ENCODE data around the gene NEK8.

NEK8 gene

DNA sequence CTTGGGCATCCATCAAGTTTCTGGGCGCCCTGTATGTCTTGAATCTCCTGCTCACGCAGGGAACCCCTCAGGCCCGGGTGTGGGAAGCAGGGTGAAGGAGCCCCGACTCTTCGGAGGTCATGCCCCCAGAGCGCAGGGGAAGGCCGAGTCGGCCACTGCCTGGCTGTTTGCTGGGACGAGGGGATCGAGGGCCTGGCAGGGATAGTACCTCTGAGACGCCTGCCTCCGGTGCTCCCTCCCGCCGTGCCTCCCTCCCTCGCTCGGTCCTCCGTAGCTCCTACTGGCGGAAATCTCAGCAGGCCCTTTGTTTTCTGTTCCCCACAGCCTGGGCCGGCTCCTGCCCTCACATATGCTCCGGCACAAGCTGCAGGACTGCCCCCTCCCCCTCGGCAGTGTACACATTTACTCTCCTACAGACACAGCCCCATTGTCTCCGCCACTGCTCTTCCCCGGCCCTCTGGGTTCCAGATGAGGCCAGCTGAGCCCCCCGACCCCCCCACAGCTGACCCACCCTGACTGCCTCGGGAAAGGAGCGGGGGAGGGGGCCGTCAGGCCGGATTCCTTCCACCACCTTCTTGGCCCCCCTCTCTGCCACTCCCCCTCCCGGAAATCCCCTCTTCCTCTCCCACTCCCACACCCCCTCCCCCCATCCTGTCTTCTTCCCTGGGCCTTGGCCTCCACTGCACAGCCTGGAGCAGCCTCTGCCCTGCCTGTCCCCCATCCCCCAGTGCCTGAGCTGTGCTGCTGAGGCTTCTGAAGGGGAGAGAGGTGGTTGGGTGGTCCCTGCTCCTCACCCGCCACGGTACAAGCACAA lies 16.6 kb downstream of the NEK8 start:
- peak; percentile 56 for DNase-seq (ENCODE audit: low spot score)

GRCh38 chr17:28745786-28746411 lies 17.3 kb downstream of the NEK8 start:
- DNase-seq (ENCODE audit: low spot score) = no peak

GRCh38 chr17:28746611-28747050 lies 18.0 kb downstream of the NEK8 start:
- no peak for DNase-seq (ENCODE audit: low spot score)

DNA sequence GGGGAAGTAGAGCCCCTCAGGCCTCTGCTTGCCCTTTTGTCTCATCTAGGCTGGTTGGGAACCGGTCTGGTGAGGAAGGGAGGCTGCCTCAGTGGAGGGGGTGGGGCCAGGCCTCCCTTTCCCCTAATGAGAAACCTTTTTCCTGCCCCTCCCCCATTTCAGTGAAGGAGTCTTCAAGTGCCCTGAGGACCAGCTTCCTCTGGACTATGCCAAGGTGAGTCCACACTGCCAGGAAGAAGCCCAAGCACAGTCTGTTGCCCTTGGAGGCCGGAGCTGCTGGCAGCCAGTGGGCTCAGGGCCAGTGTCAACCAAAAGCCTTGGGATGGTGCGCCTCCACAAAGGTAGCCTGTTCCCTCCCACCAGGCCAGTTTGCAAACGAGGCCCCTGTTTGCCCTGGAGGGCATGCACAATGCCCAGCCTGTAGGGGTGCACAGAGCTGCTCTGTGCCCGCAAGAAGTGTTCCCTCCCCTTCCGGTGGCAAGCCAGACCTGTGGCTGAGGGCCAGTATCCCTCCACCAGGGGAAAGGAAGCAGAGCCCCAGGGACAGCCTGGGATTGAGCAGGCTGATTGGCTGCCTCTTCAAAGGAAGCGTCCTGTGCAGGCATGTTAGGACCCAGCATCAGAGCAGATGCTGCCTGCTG lies 18.6 kb downstream of the NEK8 start:
- no peak for DNase-seq (ENCODE audit: low spot score)

DNA sequence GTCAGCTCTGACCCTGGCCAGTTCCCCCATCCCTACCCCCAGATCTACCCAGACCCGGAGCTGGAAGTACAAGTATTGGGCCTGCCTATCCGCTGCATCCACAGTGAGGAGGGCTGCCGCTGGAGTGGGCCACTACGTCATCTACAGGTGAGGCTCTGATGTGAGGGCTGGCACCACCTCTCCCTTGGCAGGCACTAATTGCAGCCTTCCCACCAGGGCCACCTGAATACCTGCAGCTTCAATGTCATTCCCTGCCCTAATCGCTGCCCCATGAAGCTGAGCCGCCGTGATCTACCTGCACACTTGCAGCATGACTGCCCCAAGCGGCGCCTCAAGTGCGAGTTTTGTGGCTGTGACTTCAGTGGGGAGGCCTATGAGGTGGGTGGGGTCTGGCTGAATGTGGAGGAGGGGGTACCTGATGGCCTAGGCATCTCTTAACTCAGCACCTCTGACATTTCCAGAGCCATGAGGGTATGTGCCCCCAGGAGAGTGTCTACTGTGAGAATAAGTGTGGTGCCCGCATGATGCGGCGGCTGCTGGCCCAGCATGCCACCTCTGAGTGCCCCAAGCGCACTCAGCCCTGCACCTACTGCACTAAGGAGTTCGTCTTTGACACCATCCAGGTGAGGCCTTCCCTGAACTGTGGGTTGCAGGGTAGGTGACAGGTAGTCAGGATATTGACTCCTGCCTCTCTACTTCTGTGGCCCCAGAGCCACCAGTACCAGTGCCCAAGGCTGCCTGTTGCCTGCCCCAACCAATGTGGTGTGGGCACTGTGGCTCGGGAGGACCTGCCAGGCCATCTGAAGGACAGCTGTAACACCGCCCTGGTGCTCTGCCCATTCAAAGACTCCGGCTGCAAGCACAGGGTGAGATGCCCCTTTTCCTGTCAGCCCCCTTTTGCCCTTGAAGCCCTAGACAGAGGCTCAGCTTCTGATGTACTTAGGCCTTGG lies 19.5 kb downstream of the NEK8 start:
- no peak for DNase-seq (ENCODE audit: low spot score)

DNA sequence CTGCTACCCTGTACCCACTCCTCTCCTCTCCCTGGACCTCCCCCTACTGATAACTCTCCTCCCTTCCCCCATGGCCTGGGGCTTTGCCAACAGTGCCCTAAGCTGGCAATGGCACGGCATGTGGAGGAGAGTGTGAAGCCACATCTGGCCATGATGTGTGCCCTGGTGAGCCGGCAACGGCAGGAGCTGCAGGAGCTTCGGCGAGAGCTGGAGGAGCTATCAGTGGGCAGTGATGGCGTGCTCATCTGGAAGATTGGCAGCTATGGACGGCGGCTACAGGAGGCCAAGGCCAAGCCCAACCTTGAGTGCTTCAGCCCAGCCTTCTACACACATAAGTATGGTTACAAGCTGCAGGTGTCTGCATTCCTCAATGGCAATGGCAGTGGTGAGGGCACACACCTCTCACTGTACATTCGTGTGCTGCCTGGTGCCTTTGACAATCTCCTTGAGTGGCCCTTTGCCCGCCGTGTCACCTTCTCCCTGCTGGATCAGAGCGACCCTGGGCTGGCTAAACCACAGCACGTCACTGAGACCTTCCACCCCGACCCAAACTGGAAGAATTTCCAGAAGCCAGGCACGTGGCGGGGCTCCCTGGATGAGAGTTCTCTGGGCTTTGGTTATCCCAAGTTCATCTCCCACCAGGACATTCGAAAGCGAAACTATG lies 20.4 kb downstream of the NEK8 start:
- no peak for DNase-seq (ENCODE audit: low spot score)

DNA sequence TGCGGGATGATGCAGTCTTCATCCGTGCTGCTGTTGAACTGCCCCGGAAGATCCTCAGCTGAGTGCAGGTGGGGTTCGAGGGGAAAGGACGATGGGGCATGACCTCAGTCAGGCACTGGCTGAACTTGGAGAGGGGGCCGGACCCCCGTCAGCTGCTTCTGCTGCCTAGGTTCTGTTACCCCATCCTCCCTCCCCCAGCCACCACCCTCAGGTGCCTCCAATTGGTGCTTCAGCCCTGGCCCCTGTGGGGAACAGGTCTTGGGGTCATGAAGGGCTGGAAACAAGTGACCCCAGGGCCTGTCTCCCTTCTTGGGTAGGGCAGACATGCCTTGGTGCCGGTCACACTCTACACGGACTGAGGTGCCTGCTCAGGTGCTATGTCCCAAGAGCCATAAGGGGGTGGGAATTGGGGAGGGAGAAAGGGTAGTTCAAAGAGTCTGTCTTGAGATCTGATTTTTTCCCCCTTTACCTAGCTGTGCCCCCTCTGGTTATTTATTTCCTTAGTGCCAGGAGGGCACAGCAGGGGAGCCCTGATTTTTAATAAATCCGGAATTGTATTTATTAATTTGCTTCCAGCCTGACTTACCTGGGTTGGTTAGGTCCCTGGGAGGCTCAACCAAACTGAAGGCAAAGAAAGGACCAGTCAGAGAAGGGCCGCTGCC lies 21.1 kb downstream of the NEK8 start:
- no peak for DNase-seq (ENCODE audit: low spot score)

GRCh38 chr17:28750178-28751047 lies 21.8 kb downstream of the NEK8 start:
- peak; percentile 94 for DNase-seq (ENCODE audit: low spot score)

DNA sequence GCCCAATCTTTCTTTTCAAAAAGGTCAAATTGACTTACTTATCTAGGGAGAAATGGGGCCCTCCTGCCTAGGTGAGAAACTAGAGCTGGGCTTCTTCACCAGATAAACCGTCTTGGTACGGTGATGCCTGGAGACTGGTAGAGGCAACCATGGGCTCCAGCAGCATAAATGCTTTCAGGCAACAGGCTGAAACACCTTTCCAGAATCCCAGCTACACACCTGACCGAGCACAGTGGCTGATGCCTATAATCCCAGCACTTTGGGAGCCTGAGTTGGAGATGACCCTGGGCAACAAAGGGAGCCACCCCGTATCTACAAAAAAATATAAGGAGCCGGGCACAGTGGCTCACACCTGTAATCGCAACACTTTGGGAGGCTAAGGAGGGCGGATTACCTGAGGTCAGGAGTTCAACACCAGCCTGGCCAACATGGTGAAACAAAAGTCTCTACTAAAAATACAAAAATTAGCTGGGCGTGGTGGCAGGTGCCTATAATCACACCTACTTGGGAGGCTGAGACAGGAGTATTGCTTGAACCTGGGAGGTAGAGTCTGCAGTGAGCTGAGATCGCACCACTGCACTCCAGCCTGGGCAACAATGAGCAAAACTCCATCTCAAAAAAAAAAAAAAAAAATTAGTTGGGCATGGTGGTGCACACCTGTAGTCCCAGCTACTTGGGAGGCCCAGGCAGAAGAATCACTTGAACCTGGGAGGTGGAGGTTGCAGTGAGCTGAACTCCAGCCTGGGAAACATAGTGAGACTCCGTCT lies 23.2 kb downstream of the NEK8 start:
- DNase-seq (ENCODE audit: low spot score) = no peak

DNA sequence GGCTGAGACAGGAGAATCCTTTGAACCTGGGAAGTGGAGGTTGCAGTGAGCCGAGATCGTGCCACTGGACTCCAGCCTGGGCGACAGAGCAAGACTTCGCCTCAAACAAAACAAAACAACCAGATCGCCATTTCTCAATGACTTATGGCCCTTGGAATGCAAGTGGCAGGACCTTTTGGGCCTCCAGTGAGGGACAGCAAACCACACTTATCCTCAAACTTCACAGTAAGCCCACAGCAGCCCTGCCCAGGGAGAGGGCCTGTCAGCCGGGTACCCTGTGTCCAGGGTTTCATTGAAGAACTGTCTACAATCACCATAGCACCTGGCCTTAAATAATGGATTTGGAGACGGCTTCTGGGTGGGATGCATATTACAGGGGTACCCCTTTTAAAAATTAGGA lies 26.9 kb downstream of the NEK8 start:
- DNase-seq (ENCODE audit: low spot score) = no peak

DNA sequence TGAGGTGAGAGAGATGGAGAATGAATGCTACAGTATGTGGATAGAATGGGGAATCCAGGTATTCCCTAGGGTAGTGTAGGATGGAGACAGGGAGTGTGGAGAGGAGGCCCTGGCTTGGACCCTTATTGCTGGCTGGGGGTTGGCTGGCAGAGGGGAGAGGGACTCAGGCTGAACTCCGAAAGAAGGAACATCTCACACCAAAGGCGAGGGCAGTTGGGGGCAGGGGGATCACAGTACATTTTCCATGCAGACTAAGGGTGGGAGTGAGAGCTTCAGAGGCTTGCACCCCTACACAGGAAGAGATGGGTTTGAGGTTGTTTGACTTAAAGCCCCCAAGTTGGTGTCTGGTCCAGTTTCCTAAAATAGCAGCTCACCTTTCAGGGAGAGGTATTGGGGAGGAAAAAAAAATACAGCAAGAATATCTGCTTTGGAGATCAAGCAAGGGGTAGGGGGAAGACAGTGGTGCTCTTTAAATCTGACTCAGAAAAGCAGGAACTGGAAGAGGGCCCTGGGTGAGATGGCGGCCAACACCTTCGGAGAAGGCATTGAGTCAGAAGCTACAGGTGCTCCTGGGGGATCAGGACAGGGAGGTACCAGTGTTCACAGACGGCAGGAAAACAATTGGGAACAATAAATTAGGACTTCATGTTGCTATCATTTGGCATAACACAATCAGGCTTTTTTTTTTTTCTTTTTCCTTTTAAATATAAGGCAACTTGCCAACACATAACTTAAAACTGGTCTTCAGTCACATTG lies 27.6 kb downstream of the NEK8 start:
- no peak for DNase-seq (ENCODE audit: low spot score)

- DNase-seq (ENCODE audit: low spot score) = no peak
These were observed 30.0 kb downstream of the NEK8 start for GRCh38 chr17:28758411-28759121.

DNA sequence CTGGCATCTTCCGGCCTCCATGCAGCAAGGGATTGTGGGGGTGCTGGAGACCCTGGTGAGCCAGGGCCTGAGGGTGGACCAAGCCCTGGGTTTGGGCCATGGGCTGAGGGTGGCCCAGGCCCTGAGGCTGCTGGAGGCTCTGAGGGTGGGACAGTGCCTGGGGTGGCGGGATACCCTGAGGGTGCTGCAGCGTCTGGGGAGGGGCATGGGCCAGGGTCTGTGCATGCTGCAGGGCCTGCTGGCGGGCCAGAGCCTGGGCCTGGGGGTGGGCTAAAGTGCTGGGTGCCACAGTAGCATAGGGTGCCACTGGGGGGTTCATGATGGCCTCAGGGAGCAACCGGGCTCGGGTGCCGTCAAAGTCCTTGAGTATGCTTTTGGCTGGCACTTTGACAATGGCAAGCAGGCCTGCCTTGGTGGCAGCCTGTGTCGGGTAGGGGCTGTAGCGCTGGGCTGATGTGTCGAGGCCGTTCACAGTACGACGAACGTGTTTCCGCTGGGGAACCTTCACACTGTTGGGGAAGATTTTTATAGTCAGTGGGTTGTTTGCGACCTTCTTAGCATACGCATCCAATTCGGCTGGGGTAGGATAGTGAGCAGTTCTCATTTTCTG lies 30.8 kb downstream of the NEK8 start:
- no peak for DNase-seq (ENCODE audit: low spot score)

DNA sequence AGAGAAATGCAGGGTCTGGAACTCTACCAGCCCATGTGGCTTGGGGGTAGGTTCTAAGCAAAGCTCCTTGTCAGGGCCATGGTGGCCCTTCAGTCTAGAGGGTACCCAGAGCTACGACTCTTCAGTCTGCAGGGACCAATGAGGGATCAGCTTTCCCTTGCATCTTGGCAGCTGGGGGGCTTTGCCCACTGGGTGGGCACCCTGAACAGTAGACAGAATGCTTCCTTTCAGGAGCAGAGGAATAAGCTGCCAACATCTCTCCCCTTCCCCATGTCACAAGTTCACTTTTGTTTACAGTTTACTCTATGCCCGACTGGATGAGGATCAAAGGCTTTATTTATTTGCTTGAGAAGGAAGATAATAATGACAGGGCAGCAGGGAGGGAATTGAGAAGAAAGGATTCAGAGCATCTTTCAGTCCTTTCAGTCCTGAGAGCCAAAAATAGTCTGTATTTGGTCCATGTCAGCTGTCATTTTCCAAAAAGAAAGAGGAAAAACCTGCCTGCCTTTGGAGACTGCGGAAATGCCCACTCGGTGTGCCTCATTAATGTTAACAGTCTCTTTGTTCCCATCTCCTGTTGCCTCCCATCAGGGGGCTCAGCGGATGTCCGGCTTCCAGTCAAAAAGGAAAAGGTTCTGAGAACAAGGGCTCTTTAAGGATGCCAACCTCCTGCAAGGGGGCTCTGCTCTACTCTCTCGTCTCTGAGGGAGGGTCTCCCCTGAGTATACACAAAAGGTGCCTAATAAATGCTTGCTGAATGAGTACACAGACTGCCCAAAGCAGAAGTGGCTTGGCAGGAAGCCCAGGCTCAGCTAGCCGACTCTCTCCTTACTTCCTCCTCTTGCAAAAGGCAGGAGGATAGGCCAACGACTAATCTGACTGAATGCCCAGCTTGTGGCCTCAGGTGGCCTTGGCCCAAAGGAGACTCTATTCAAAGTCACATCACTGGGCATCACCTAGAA lies 32.3 kb downstream of the NEK8 start:
- DNase-seq (ENCODE audit: low spot score) = no peak

DNA sequence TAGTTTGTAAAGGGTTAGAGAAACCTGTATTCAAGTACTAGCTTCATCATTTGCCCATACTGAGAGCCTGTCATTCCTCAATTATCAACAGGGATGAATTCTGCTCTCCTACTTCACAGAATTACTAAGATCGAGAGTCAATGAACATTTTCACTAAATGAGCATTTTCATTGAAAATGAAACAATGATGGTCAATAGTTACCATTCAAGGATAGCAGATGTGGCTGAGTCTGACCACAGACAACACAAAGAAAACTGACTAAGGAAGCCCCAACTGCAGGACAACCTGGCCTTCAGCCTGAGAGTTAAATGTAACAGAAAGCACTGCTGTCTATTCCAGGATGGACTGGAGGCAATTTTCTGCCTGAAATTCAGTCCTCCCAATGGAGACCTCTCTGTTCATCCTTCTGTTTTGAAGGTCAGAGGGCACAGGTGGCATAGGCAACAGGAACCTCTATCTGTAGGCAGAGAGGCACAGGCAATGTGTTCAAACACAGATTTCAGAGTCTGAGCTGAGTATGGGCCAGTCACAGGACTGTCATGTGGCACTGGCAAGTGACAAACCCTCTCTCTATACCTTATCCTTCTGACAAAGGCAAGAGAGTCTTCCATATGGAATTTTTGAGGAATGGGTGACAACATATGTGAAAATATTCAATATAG lies 34.7 kb downstream of the NEK8 start:
- no peak for DNase-seq (ENCODE audit: low spot score)
